Left lobe of liver (tissue), 2 donors: ENCODE results near the gene ZNF384. TPM values are rescaled to one million over a fixed set of nuclear protein-coding genes. Genes with fewer than 3 reads are reported as not detected.

Experiments
- ATAC-seq: fragments of 200-7000 bp; cut with Tn5 transposase; one replicate; pipeline ENCODE4 v1.9.1; 2020; ENCODE audit warnings: mild to moderate bottlenecking, moderate library complexity
- DNase-seq: peaks from one replicate; pipeline ENCODE4 v3.0.0-alpha.2; 2020; ENCODE audit warnings: low spot score
- total RNA-seq: library from RNA; stranded (reverse); gene quantifications from one replicate; pipeline ENCODE4 v1.2.1, GENCODE V29; 2021
- donor health status: DM: no; HTN: no; CAD: no; lungs with moderate emphysema.
- donor health status: DM: no; HTN: yes; CAD: no.

The ZNF384 gene
- total RNA-seq, 1 donor from 2014 or later: 20.3 TPM

DNA sequence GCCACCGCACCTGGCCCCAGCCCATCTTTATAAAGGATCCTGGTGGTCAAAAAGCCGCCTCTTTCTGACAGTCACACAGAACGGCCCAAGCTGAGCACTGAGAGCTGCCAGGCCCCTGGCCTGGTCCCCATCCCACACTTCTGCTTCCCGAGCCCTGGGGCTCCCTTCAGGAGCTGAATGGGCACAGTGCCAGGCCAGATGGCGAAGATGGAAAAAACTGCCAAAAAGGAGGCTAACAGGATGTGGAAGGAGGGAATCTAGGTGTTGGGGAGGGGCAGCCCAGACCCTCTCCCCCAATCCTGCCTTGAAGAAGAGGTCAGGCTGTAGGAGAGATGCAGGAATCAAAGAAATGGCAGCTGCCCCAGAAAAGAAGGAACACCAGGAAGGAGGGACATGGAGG lies 58.4 kb downstream of the ZNF384 start:
- DNase-seq: no peak
- no peak for ATAC-seq

GRCh38 chr12:6627616-6628015 lies 61.6 kb downstream of the ZNF384 start:
- DNase-seq (no peak), ATAC-seq (no peak)

GRCh38 chr12:6626654-6627283 lies 62.4 kb downstream of the ZNF384 start:
- DNase-seq (no peak), ATAC-seq (no peak)

DNA sequence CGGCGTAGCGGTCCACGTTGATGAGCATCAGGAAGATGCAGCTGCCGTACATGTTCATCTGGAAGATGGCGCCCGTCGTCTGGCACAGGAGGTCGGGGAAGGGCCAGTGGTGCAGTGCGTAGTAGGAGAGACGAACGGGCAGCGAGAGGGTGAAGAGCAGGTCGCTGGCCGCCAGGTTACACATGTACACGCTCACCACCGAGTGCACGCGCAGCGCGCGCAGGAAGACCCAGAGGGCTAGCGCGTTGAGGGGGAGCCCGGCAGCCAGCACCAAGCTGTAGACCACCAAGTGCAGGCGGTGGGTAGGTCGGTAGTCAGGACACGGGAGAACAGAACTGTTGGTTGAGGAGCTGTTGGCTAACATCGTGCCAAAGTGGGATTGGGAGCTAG lies 68.3 kb downstream of the ZNF384 start:
- ATAC-seq: no peak
- DNase-seq: no peak

GRCh38 chr12:6620137-6620884 lies 68.9 kb downstream of the ZNF384 start:
- ATAC-seq (peak; percentile 43), DNase-seq (no peak)

- no peak for DNase-seq
Observed at GRCh38 chr12:6618483-6619225, 70.5 kb downstream of the ZNF384 start.

More at GRCh38 chr12:6618483-6619225, 70.5 kb downstream of the ZNF384 start:
- no peak for ATAC-seq

Other genes starting within 250 kb of the ZNF384 start
- gene CD27, start 244.4 kb downstream of the ZNF384 start, total RNA-seq: 0.58 TPM
- gene TAPBPL, start 237.3 kb downstream of the ZNF384 start, total RNA-seq: 15.8 TPM
- gene VAMP1, start 218.7 kb downstream of the ZNF384 start, total RNA-seq: 6.1 TPM
- gene MRPL51, start 196.1 kb downstream of the ZNF384 start, total RNA-seq: 84.1 TPM
- gene NCAPD2, start 195.3 kb downstream of the ZNF384 start, total RNA-seq: 9.0 TPM
- gene GAPDH, start 154.9 kb downstream of the ZNF384 start, total RNA-seq: 1,145 TPM
- gene IFFO1, start 133.3 kb downstream of the ZNF384 start, total RNA-seq: 8.8 TPM
- 14.9 TPM for gene NOP2, start 121.1 kb downstream of the ZNF384 start, total RNA-seq
- gene CHD4, start 82.0 kb downstream of the ZNF384 start, total RNA-seq: 87.3 TPM
- 0.88 TPM for gene LPAR5, start 53.4 kb downstream of the ZNF384 start, total RNA-seq
- 3.2 TPM for gene ACRBP, start 41.9 kb downstream of the ZNF384 start, total RNA-seq
- 14.4 TPM for gene ING4, start 26.3 kb downstream of the ZNF384 start, total RNA-seq
- not detected for gene PIANP, start 11.4 kb upstream of the ZNF384 start, total RNA-seq
- 31.1 TPM for gene COPS7A, start 34.7 kb upstream of the ZNF384 start, total RNA-seq
- gene MLF2, start 63.8 kb upstream of the ZNF384 start, total RNA-seq: 133 TPM
- gene PTMS, start 77.0 kb upstream of the ZNF384 start, total RNA-seq: 406 TPM
- 2.8 TPM for gene LAG3, start 83.1 kb upstream of the ZNF384 start, total RNA-seq
- gene CD4, start 100.2 kb upstream of the ZNF384 start, total RNA-seq: 22.7 TPM
- 1.3 TPM for gene GPR162, start 132.4 kb upstream of the ZNF384 start, total RNA-seq
- gene P3H3, start 139.0 kb upstream of the ZNF384 start, total RNA-seq: 1.4 TPM
- gene GNB3, start 151.6 kb upstream of the ZNF384 start, total RNA-seq: 0.08 TPM
- 0.58 TPM for gene CDCA3, start 161.9 kb upstream of the ZNF384 start, total RNA-seq
- gene USP5, start 162.8 kb upstream of the ZNF384 start, total RNA-seq: 48.0 TPM
- 300 TPM for gene TPI1, start 178.2 kb upstream of the ZNF384 start, total RNA-seq
- 4.7 TPM for gene SPSB2, start 183.9 kb upstream of the ZNF384 start, total RNA-seq
- gene LRRC23, start 215.4 kb upstream of the ZNF384 start, total RNA-seq: 1.9 TPM
- gene ENO2, start 225.2 kb upstream of the ZNF384 start, total RNA-seq: 3.6 TPM
- gene ATN1, start 238.6 kb upstream of the ZNF384 start, total RNA-seq: 22.0 TPM